Astrocyte (in vitro differentiated cells and primary cell): ENCODE data around the gene GDF9. TPM values are rescaled to one million over a fixed set of nuclear protein-coding genes. Genes with fewer than 3 reads are reported as not detected.

Experiments
- DNase-seq: peaks from one replicate; pipeline ENCODE4 v3.0.0-alpha.2; 2010; ENCODE audit warnings: low read depth
- FAIRE-seq: peaks from 2 replicates; lab custom pipeline; 2011; peaks lifted over from hg19 to GRCh38; lab: Jason Lieb, UNC
- H2AFZ ChIP-seq: 2 replicates; pipeline ENCODE4 v1.6.0; 2012; ENCODE audit warnings: low read depth, low read length, inconsistent platforms
- H3K27ac ChIP-seq: 2 replicates; pipeline ENCODE4 v1.5.1; 2011; ENCODE audit warnings: low read depth, low read length, inconsistent platforms
- H3K27me3 ChIP-seq: 2 replicates; pipeline ENCODE4 v1.6.0; 2011; ENCODE audit warnings: low read length, inconsistent platforms; ENCODE audit not compliant: insufficient read depth
- H3K36me3 ChIP-seq: 2 replicates; pipeline ENCODE4 v1.5.1; 2011; ENCODE audit warnings: low read length, inconsistent platforms; ENCODE audit not compliant: insufficient read depth
- H3K4me1 ChIP-seq: 2 replicates; pipeline ENCODE4 v1.5.1; 2011; ENCODE audit warnings: low read length, inconsistent platforms; ENCODE audit not compliant: insufficient read depth
- H3K4me2 ChIP-seq: 2 replicates; pipeline ENCODE4 v1.6.0; 2012; ENCODE audit warnings: low read length, inconsistent platforms
- H3K4me3 ChIP-seq: 2 replicates; pipeline ENCODE4 v1.5.1; 2011; ENCODE audit warnings: low read depth, mild to moderate bottlenecking, low read length, inconsistent platforms; ENCODE audit not compliant: insufficient read depth
- H3K79me2 ChIP-seq: 2 replicates; pipeline ENCODE4 v1.6.0; 2012; ENCODE audit warnings: mild to moderate bottlenecking, low read length, inconsistent platforms; ENCODE audit not compliant: insufficient read depth
- H3K9ac ChIP-seq: 2 replicates; pipeline ENCODE4 v1.6.0; 2012; ENCODE audit warnings: mild to moderate bottlenecking, low read length, inconsistent platforms
- H3K9me3 ChIP-seq: 2 replicates; pipeline ENCODE4 v1.5.1; 2012; ENCODE audit warnings: low read depth, mild to moderate bottlenecking, low read length, inconsistent platforms; ENCODE audit not compliant: insufficient read depth
- H4K20me1 ChIP-seq: 2 replicates; pipeline ENCODE4 v1.6.0; 2012; ENCODE audit warnings: low read length, inconsistent platforms; ENCODE audit not compliant: insufficient read depth
- H3K27ac Mint-ChIP-seq: one replicate; pipeline ENCODE4 v1.8.0; 2021; ENCODE audit warnings: mild to moderate bottlenecking, mixed read lengths; ENCODE audit not compliant: unreplicated experiment
- H3K27me3 Mint-ChIP-seq: one replicate; pipeline ENCODE4 v1.8.0; 2021; ENCODE audit warnings: low read depth, mixed read lengths; ENCODE audit not compliant: unreplicated experiment
- H3K36me3 Mint-ChIP-seq: one replicate; pipeline ENCODE4 v1.8.0; 2021; ENCODE audit warnings: low read depth, mixed read lengths; ENCODE audit not compliant: unreplicated experiment
- H3K4me1 Mint-ChIP-seq: one replicate; pipeline ENCODE4 v1.8.0; 2021; ENCODE audit warnings: low read depth, mixed read lengths; ENCODE audit not compliant: unreplicated experiment
- H3K4me3 Mint-ChIP-seq: one replicate; pipeline ENCODE4 v1.8.0; 2021; ENCODE audit warnings: mild to moderate bottlenecking, moderate library complexity, mixed read lengths; ENCODE audit not compliant: unreplicated experiment
- H3K9me3 Mint-ChIP-seq: one replicate; pipeline ENCODE4 v1.8.0; 2021; ENCODE audit warnings: mild to moderate bottlenecking, mixed read lengths; ENCODE audit not compliant: unreplicated experiment
- CTCF ChIP-seq: IDR thresholded peaks from 2 replicates; pipeline ENCODE4 v1.5.1; 2011; ENCODE audit warnings: low read depth, mild to moderate bottlenecking, inconsistent platforms, low read length, moderate library complexity; ENCODE audit not compliant: insufficient read depth
- EZH2 ChIP-seq: IDR thresholded peaks from 2 replicates; pipeline ENCODE4 v1.6.1; 2012; ENCODE audit warnings: mild to moderate bottlenecking, low read length, inconsistent platforms; ENCODE audit not compliant: insufficient read depth
- total RNA-seq: library from RNA; stranded (reverse); gene quantifications from 2 replicates; pipeline ENCODE4 v1.2.1, GENCODE V29; 2021

GDF9 gene
- total RNA-seq, 1 donor from 2014 or later: 0.34 TPM

GRCh38 chr5:132823481-132824050 is 42.7 kb downstream of the GDF9 start:
- Histone ChIP-seq H3K4me2 (peak overlapping the region; percentile 82), H3K9ac (no peak overlapping the region), H3K4me3 (no peak overlapping the region)

GRCh38 chr5:132822650-132823480 is 43.4 kb downstream of the GDF9 start:
- H3K27ac ChIP-seq: no peak overlapping the region
- peak overlapping the region; percentile 54 for H3K4me3 Mint-ChIP-seq

More at GRCh38 chr5:132823481-132824050, 42.7 kb downstream of the GDF9 start:
- DNase-seq (no peak), FAIRE-seq (no peak)
- H3K36me3 ChIP-seq: no peaks in the 10 kb centered on the region
- peak overlapping the region; percentile 85 for H2AFZ ChIP-seq
- Mint-ChIP-seq H3K4me3 (no peak overlapping the region), H3K27me3 (peaks cover 28% of the 10 kb centered on the region), H3K27ac (no peak overlapping the region), H3K9me3 (no peaks in the 10 kb centered on the region), H3K36me3 (peaks cover 13% of the 10 kb centered on the region), H3K4me1 (peaks cover 5% of the 10 kb centered on the region)
- H3K9me3 ChIP-seq: no peaks in the 10 kb centered on the region
- no peaks in the 10 kb centered on the region for H3K79me2 ChIP-seq
- no peaks in the 10 kb centered on the region for H3K27me3 ChIP-seq
- peaks cover 7% of the 10 kb centered on the region for H3K4me1 ChIP-seq
- TF ChIP-seq EZH2 (no peak), CTCF (no peak)
- H4K20me1 ChIP-seq: peaks cover 8% of the 10 kb centered on the region
- H3K27ac ChIP-seq: no peak overlapping the region

More at GRCh38 chr5:132822650-132823480, 43.4 kb downstream of the GDF9 start:
- H3K79me2 ChIP-seq: no peaks in the 10 kb centered on the region
- H3K9ac ChIP-seq: no peak overlapping the region
- Mint-ChIP-seq H3K36me3 (peaks cover 13% of the 10 kb centered on the region), H3K4me1 (peaks cover 5% of the 10 kb centered on the region), H3K27me3 (peaks cover 24% of the 10 kb centered on the region), H3K27ac (no peak overlapping the region), H3K9me3 (no peaks in the 10 kb centered on the region)
- H3K9me3 ChIP-seq: no peaks in the 10 kb centered on the region
- no peak for FAIRE-seq
- DNase-seq: peak; percentile 38
- H2AFZ ChIP-seq: peak overlapping the region; percentile 85
- TF ChIP-seq EZH2: no peak
- TF ChIP-seq CTCF: no peak
- no peaks in the 10 kb centered on the region for H3K27me3 ChIP-seq
- H3K4me3 ChIP-seq: peak overlapping the region; percentile 43
- peaks cover 4% of the 10 kb centered on the region for H4K20me1 ChIP-seq
- peak overlapping the region; percentile 82 for H3K4me2 ChIP-seq
- H3K4me1 ChIP-seq: peaks cover 7% of the 10 kb centered on the region
- no peaks in the 10 kb centered on the region for H3K36me3 ChIP-seq
